Limb (tissue), 2 donors: ENCODE results near the gene MAMLD1.
A peak's percentile ranks its signal among the peaks of the same experiment; 100 is the strongest.

Experiments used
- DNase-seq, 2 donors: peaks; one replicate each; pipeline ENCODE4 v3.0.0-alpha.2; 2016; ENCODE audit errors: extremely low spot score in 2 of 2

Gene MAMLD1

GRCh38 chrX:150352581-150352980 is 10.5 kb upstream of the MAMLD1 start:
- no peak for DNase-seq

- DNase-seq = no peak
Measured at GRCh38 chrX:150355913-150356312, 7.2 kb upstream of the MAMLD1 start.

- DNase-seq = no peak
Measured at GRCh38 chrX:150357790-150358189, 5.3 kb upstream of the MAMLD1 start.

DNA sequence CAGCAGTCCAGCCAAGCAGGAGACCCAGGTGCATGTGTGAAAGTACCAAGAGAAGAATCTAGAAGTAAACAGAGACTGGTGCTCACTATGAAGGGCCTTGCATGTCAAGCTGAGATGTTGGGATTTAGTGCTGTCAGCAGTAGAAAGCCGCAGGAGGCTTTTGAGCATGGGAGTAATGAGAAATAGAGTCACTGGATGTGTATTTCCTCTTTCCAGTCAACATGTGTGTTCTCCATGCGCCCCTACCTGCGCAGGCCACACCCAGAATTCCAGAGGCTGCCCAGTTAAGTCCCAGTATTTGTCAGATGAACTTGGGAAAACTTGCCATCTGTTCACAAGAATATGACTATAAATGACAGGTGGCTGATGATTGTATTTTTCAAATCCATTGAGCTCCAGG is 4.5 kb upstream of the MAMLD1 start:
- DNase-seq = no peak

GRCh38 chrX:150360331-150360730 is 2.8 kb upstream of the MAMLD1 start:
- DNase-seq = no peak

- DNase-seq = peak in 1 of 2 donors; percentile 30
Measured at GRCh38 chrX:150361070-150361776, 1.9 kb upstream of the MAMLD1 start.

- DNase-seq = peak in 1 of 2 donors; percentile 34
Measured at GRCh38 chrX:150361777-150362351, 1.3 kb upstream of the MAMLD1 start.

GRCh38 chrX:150363561-150364346 is 637 bp downstream of the MAMLD1 start:
- peak in 1 of 2 donors; percentile 53 for DNase-seq

DNA sequence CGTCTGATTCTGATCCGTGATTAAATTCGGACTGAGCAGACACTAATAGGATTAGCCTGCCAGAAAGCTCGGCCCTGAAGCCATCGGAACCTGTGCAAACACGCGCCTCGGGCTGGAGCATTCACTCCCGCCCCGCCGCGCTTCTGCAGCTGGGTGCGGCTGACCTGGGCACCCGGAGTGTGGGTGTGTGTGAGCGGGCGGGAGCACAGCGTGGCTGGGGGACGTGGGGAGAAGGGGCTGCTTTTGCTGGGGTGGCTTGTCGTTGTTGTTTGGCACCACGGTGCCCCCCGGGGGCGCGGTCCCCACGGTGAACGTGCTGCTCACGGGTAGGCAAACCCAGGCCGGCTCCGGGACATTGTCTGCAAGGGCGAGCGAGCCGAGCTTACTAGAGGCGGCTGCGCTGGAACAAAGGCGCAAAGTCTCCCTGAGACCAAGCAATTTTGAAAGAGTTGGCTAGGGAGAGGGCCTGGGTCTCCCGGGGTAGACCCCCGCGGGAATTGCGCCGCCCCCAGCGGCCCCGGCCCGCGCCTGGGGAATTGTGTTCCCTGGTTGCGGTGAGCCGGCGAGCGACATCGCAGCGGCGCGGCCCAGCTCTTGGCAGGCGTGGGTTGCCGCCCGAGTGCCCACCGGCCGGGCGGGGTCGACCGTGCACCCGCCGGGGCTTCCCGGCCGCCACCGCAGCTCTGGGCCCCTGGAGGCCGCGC is 1.4 kb downstream of the MAMLD1 start:
- peak in 1 of 2 donors; percentile 46 for DNase-seq

GRCh38 chrX:150365051-150365989 is 2.2 kb downstream of the MAMLD1 start:
- DNase-seq = peak; percentile 36 to 87

GRCh38 chrX:150365990-150366911 is 3.1 kb downstream of the MAMLD1 start:
- DNase-seq = peak; percentile 15 to 53

DNA sequence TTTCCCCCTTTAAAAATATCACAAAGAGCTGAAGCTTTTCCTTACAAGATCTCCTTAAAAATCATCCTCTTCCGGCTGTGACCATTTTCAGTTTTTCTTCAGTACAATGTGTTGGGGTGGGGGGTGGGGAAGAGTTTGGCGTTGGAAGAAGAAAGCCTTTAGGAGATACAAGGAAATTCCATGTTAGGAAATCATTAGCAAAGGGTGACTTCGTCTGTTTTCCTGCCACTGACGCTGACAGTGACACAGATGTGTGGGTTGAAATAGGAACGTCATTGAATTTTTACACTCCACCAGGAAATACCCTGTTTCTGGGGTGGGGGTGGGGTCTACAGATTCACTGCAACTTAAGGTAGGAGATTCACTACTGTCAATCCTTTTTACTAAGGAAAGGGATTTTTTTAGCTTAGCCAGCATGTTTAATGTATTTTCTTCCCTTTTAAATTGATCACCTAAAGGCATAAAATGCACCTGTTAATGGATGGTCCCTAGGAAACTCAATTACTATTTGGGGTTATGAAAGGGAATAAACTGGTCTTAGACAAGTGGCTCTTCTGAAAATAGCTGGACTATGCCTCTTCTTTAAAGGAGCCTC is 3.9 kb downstream of the MAMLD1 start:
- DNase-seq = no peak

- DNase-seq = no peak
Measured at GRCh38 chrX:150370589-150371312, 7.6 kb downstream of the MAMLD1 start.

GRCh38 chrX:150371877-150372276 is 8.8 kb downstream of the MAMLD1 start:
- no peak for DNase-seq

- DNase-seq = no peak
Measured at GRCh38 chrX:150372280-150372679, 9.2 kb downstream of the MAMLD1 start.

DNA sequence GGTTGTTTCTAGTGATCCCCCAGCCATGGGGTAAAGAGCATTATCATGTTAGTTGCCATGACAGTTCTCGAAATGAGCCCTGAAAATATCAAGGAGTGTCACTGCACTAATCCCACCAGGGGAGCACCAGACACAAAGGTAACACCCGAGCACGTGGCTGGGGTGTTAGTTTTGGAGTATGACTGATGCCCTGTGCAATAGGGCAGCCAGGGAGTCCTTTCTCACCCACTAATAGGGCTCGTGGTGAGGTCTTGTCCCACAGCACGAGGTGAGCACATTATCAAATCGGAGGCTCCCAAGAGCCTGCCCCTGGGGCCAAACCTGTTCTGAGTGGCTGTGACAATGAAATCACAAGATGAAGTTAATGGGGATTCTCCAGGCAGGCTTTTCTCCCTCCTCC is 9.6 kb downstream of the MAMLD1 start:
- no peak for DNase-seq

GRCh38 chrX:150375243-150375770 is 12.2 kb downstream of the MAMLD1 start:
- no peak for DNase-seq

DNA sequence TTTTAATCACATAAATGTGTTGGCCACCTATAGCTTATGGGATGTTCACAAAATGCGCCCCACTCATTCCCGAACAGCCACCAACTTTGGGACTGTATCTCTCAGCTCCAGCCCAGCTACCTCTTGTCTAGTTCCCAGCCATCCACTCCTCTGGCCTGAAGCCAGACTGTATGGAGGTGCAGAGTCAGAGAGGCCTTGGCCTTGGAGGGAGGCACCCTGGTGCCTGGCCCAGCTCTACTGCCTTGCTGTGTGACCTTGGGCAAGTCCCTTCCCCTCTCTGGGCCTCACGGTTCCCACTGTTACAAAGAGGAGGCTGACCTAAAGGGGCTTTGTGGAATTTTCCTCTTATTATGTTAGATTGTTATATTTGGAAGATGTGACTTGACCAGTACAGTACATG is 13.9 kb downstream of the MAMLD1 start:
- no peak for DNase-seq
